OCI-M2 (cell line): ENCODE results near the gene RRP15.

Experiments
- DNase-seq: peaks from one replicate; lab custom pipeline; 2025; ENCODE audit not compliant: unreplicated experiment; lab: John Stamatoyannopoulos, UW

Gene RRP15

GRCh38 chr1:218357211-218357892, 72.3 kb downstream of the RRP15 start:
- no peak for DNase-seq

DNA sequence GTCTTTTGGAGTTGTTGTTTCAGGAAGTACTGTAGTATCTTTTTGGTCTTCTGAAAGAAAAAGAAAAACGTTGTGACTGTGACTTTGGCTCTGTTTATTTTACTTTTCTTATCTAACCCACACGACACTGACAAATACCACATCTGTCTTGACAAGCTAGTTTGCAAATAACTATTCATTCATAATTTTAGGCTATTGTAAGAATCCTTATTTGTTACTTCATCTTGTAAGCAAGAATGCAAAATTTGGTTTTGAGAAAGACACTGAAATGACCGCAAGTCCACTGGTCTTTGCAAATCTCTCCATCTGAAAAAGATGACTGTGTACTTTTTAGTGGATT, 72.8 kb downstream of the RRP15 start:
- no peak for DNase-seq

- no peak for DNase-seq
Measured at GRCh38 chr1:218361298-218362065, 76.4 kb downstream of the RRP15 start.

DNA sequence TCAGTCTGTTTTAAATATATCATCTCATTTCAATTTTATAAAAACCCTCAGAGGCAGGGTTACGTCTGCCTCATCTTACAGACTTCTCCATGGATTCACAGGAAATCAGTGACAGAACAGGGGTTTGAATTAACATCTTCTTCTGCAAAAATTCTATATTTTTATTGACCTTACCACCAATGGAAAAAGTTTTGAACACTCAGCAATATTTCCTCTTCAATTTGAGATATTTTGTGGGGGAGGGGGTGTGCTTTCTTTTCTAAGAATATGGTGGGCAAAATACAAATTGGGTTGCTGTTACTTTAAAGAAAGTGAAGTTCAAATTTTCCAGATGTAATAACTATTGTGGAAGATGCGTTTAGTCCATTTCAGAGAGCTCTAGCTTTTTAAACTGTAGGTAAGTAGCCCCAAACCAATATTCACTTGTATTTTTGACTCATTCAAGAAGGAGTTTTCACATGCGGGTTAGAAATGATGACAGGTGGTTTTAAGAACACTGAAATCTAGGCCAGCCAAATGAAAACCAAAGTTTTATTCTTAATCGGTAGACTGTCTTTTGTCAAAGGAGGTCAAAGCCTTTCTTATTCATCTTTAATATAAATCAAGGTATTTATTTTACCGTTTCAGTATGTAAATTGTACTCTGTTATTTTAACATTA, 77.5 kb downstream of the RRP15 start:
- DNase-seq, result no peak

DNA sequence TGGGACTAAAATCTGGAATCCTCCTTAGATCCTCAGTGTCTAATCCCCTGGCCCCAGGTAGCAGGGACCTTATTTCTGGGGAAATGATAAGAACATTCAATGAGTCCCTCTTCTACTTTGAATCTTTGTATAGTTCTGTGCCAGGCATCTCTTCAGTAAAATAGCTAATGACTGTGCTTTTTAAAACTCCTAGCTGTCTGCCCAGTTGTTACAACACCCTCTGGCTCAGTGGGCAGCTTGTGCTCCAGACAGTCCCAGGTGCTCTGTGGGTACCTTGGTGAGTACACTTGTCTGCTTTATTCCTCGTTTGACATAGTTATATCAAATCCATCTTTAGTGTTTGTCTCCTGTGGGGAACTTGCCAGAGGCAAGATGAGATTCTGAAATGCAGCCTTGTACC, 78.0 kb downstream of the RRP15 start:
- DNase-seq, result no peak

DNA sequence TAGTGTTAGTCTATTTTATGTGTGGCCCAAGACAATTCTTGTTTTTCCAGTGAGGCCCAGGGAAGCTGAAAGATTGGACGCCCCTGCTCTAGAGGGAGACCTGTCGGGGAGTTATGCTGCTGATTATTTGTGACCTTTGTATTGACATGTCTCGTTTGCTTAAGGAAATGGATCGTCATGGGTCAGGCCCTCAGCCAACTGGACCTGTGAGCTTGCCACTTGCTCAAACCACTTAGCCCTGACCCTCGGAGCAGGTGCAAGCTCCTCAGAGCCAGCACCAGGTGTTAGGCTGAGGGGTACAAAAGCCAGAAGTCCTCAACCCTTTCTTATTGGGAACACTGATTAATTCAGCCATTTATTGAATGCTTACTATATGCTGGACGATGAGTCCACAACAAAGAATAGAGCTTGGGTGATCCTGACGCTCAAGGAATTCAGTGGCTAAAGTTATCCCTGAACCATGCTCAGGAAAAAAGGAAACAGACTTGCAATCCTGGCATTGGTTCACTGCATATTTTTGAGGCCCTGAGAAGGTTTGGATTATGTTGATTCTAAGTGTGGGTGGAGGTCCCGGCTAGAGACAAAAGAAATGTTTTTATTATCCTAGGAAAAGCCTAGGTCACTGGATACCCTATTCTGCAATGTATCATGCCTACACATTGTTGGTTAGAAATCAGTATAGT, 79.1 kb downstream of the RRP15 start:
- no peak for DNase-seq

GRCh38 chr1:218365226-218365999, 80.3 kb downstream of the RRP15 start:
- no peak for DNase-seq

GRCh38 chr1:218366322-218367052, 81.4 kb downstream of the RRP15 start:
- no peak for DNase-seq

DNA sequence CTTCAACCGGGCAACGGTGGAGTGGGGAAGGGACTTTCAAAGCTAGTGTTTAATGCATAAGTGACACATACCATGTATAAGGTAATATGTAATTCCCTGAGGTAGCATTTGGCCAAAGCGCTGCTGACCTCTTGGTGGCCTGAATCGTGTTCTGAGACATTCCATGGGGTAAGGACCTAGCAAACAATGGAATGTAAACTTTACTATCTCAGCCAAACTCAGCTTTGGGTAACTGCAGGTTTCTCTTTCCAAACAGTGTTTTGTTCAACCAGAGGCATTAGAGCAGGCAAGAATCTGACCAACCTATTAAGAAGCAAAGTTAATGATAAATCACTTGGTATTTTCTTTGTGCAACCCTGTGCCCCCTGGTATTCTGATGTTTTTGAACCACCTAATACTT, 82.0 kb downstream of the RRP15 start:
- DNase-seq, result no peak

DNA sequence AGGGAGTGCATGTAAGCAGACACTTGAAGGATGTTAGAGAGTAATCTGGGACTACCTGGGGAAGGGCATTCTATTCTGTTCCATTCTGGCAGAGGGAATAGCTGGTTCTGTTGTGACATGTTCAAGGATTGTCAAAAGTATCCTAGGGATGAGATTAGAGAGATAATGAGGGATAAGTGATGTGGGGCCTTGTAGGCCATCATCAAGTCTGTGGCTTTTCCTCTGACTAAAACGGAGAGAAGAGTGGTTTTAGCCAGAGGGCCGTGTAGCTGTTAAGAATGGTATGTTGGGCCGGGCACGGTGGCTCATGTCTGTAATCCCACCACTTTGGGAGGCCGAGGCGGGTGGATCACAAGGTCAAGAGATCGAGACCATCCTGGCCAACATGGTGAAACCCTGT, 83.6 kb downstream of the RRP15 start:
- DNase-seq, result no peak

GRCh38 chr1:218369688-218370511, 84.8 kb downstream of the RRP15 start:
- no peak for DNase-seq

- DNase-seq, result no peak
Measured at GRCh38 chr1:218371927-218372672, 87.0 kb downstream of the RRP15 start.

GRCh38 chr1:218374401-218375353, 89.6 kb downstream of the RRP15 start:
- DNase-seq, result no peak

DNA sequence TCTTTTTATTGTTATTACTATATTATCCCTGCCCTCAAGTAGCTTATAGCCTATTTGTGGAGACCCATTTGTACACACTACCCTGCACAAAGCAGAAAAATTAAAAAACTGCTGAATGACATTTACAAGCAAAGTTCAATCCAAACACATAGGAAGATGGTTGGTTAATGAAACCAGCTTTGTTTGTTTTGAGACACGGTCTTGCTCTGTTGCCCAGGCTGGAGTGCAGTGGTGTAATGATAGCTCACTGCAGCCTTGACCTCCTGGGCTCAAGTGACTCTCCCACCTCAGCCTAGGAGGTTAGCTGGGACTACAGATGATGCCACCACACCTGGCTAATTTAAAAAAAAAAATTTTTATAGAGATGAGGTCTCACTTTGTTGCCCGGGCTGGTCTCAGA, 91.6 kb downstream of the RRP15 start:
- DNase-seq, result no peak

- no peak for DNase-seq
Measured at GRCh38 chr1:218377143-218377660, 92.1 kb downstream of the RRP15 start.

- no peak for DNase-seq
Measured at GRCh38 chr1:218380125-218380977, 95.3 kb downstream of the RRP15 start.
